ENCODE measurements around the gene FOLR2. TPM values are rescaled to one million over a fixed set of nuclear protein-coding genes. Genes with fewer than 3 reads are reported as not detected.

FOLR2 gene
- total RNA-seq, 1 donor from 2014 or later = not detected

DNA sequence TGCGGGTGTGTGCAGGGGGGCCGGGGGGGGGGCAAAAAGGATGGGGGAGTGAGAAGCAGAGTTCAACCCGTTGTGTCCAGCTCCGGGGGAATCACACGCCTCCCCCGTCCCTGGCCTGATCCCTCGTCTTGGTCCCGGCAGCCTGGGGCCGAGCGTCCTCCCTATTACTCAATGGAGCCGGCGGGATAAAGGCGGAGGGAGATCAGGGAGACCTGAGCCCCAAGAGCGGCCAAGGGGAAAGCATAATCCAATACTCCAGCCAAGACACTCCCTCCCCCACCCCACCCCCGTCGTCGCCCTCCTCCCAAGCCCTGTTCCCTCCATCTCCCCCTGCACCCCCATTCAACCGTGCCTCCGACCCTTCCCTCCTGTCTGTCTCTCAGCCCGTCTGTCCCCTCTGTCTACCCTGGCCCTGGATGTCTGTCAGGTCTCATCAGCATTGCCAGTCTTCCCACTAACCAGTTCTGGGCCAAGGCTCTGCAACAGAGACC is 24.7 kb downstream of the FOLR2 start:
- H3K4me1 Mint-ChIP-seq (ENCODE audit: unreplicated experiment) = peaks cover 32% of the 10 kb centered on the region
- H3K9me3 Mint-ChIP-seq (ENCODE audit: unreplicated experiment) = no peaks in the 10 kb centered on the region
- H3K4me3 Mint-ChIP-seq (ENCODE audit: unreplicated experiment) = no peak overlapping the region
- no peak overlapping the region for H3K27ac Mint-ChIP-seq (ENCODE audit: unreplicated experiment)
- H3K27me3 Mint-ChIP-seq (ENCODE audit: unreplicated experiment) = peaks cover 27% of the 10 kb centered on the region
- H3K36me3 Mint-ChIP-seq (ENCODE audit: unreplicated experiment) = peaks cover 13% of the 10 kb centered on the region
- no peak for DNase-seq (ENCODE audit: extremely low spot score, unreplicated experiment)
- TF ChIP-seq, protein P1, sequence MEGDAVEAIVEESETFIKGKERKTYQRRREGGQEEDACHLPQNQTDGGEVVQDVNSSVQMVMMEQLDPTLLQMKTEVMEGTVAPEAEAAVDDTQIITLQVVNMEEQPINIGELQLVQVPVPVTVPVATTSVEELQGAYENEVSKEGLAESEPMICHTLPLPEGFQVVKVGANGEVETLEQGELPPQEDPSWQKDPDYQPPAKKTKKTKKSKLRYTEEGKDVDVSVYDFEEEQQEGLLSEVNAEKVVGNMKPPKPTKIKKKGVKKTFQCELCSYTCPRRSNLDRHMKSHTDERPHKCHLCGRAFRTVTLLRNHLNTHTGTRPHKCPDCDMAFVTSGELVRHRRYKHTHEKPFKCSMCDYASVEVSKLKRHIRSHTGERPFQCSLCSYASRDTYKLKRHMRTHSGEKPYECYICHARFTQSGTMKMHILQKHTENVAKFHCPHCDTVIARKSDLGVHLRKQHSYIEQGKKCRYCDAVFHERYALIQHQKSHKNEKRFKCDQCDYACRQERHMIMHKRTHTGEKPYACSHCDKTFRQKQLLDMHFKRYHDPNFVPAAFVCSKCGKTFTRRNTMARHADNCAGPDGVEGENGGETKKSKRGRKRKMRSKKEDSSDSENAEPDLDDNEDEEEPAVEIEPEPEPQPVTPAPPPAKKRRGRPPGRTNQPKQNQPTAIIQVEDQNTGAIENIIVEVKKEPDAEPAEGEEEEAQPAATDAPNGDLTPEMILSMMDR (IDR thresholded peaks at IDR 0.05) = no peak

DNA sequence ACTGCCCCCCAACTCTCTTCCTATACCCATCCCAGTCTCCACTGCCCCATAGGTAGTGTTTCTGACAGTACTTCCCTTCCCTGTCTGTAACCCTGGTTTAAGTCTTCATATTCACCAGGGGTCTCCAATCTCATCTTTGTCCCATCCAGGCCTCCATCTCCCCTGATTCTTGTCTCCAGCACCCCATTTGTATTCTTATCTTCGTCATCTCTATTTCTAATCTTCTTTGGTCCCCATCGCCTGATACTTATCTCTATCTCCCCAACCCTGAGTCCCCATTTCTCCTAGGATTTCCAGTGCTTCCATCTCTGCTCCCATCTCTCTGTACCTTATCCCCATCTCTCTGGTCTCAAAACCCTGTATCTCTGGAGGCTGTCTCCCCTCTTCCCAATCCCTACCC is 25.5 kb downstream of the FOLR2 start:
- peaks cover 27% of the 10 kb centered on the region for H3K27me3 Mint-ChIP-seq (ENCODE audit: unreplicated experiment)
- H3K4me3 Mint-ChIP-seq (ENCODE audit: unreplicated experiment) = no peak overlapping the region
- H3K4me1 Mint-ChIP-seq (ENCODE audit: unreplicated experiment) = peaks cover 29% of the 10 kb centered on the region
- peaks cover 7% of the 10 kb centered on the region for H3K36me3 Mint-ChIP-seq (ENCODE audit: unreplicated experiment)
- no peak overlapping the region for H3K27ac Mint-ChIP-seq (ENCODE audit: unreplicated experiment)
- no peak for DNase-seq (ENCODE audit: extremely low spot score, unreplicated experiment)
- TF ChIP-seq, protein P1 (IDR thresholded peaks at IDR 0.05) = no peak
- H3K9me3 Mint-ChIP-seq (ENCODE audit: unreplicated experiment) = no peaks in the 10 kb centered on the region

DNA sequence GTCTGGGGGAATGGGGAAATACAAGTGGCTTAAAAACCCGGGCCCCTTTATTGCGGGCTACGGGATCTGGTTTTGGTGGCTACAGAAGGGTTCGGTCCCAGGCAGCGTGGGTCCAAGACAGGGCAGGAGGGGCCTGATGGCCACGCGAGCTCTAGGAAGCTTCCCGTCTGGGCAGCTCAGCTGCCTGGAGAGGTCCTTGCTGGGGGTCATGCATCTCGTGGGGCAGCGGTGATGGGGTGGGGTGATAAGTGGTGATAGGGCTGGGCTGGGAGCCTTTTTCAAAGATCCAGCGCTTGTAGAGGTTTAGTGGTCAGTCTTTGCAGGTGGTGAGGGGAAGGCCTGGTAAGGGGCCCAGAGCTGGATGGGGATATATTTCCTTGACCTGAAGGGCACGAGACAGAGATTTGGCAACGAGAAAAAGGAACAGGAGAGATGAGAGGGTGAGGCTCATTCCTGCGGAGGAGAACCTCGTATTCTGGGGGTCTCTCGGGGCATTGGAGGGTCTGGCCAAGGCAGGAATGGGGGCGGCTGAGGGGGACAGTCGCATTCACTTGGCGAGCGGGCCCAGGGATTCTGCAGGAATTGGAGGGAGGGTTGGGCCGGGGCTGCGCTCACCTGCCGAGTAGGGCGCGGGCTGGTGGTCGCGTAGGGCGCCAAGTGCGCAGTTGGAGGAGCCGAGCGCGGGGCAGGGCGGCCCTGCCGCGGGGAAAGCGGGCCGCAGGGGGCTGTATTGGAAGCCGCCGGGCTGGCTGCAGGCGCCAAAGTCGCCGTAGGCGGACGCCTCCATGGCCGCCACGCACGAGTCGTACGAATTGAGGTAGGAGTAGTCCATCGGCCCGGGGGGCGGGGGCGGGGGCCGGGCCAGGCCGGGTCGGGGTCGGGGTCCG is 26.8 kb downstream of the FOLR2 start:
- H3K27me3 Mint-ChIP-seq (ENCODE audit: unreplicated experiment) = peaks cover 27% of the 10 kb centered on the region
- H3K4me3 Mint-ChIP-seq (ENCODE audit: unreplicated experiment) = peak overlapping the region; percentile 56
- TF ChIP-seq, protein P1 (IDR thresholded peaks at IDR 0.05) = no peak

DNA sequence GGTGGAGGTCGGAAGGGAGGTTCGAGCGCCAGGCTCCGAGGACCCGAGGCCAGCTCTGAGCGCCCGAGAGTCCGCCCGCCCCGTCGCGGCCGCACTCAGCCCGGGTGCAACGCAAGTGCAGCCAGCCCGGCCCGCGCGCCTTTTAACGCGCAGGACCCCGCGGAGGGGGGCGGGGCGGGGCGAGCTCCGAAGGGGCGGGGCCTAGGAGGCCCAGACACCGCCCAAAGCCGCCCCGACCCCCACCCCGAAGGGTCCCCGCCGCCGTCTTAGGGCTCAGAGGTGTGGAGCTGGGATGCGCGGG is 27.4 kb downstream of the FOLR2 start, which contains the start of gene PHOX2A:
Gene PHOX2A (minus strand): TSS at position 117 of the 301 bp plus-strand sequence. CDS start 172 bp downstream, outside the sequence.
- DNase-seq (ENCODE audit: extremely low spot score, unreplicated experiment) = no peak
- Mint-ChIP-seq H3K36me3 (ENCODE audit: unreplicated experiment) (peaks cover 5% of the 10 kb centered on the region), H3K4me1 (ENCODE audit: unreplicated experiment) (peaks cover 18% of the 10 kb centered on the region), H3K27me3 (ENCODE audit: unreplicated experiment) (peaks cover 27% of the 10 kb centered on the region), H3K9me3 (ENCODE audit: unreplicated experiment) (no peaks in the 10 kb centered on the region), H3K27ac (ENCODE audit: unreplicated experiment) (no peak within 1 kb of the TSS), H3K4me3 (ENCODE audit: unreplicated experiment) (peak within 1 kb of the TSS; percentile 56)
- TF ChIP-seq, protein P1 (IDR thresholded peaks at IDR 0.05) = no peak

More for the DNA sequence above, 26.8 kb downstream of the FOLR2 start:
- Mint-ChIP-seq H3K4me1 (ENCODE audit: unreplicated experiment) (peaks cover 23% of the 10 kb centered on the region), H3K9me3 (ENCODE audit: unreplicated experiment) (no peaks in the 10 kb centered on the region), H3K27ac (ENCODE audit: unreplicated experiment) (no peak overlapping the region), H3K36me3 (ENCODE audit: unreplicated experiment) (peaks cover 7% of the 10 kb centered on the region)
- DNase-seq (ENCODE audit: extremely low spot score, unreplicated experiment) = no peak

Measured in osteocyte (in vitro differentiated cells).